PC-9 (cell line): ENCODE results near the gene SDK2.

Experiments used
- EZH2 ChIP-seq: fragments of 200-600 bp; sonication (generic); IDR thresholded peaks from 2 replicates; pipeline ENCODE4 v1.8.0; 2017; ENCODE audit warnings: antibody characterized with exemption, low read depth
- TF ChIP-seq, protein P1 (sequence below): fragments of 200-600 bp; sonication (generic); conservative IDR thresholded peaks from 2 replicates; pipeline ENCODE4 v1.6.1; 2017; ENCODE audit warnings: mixed run types, antibody characterized with exemption, mild to moderate bottlenecking, moderate library complexity

DNA sequence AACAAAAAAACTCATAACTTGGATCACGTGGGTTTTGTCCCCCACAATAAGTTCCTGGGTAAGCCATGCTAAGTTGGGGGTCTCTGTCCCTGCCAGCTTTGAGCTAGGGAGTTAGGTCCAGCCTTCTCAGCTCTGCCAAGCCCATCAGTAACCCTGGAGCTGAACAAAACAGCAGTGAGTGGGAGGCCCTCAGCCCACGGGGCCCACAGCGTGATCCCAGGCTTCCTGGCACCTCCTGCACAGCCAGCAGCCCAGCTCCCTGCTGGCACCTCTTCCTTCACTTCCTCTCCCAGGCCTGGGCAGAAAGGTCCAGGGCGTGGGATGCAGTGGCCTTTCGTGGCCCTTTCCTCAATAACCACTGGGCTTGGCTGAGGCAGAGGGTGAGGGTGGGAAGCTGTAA, 296.9 kb downstream of the SDK2 start:
- TF ChIP-seq, protein P1, sequence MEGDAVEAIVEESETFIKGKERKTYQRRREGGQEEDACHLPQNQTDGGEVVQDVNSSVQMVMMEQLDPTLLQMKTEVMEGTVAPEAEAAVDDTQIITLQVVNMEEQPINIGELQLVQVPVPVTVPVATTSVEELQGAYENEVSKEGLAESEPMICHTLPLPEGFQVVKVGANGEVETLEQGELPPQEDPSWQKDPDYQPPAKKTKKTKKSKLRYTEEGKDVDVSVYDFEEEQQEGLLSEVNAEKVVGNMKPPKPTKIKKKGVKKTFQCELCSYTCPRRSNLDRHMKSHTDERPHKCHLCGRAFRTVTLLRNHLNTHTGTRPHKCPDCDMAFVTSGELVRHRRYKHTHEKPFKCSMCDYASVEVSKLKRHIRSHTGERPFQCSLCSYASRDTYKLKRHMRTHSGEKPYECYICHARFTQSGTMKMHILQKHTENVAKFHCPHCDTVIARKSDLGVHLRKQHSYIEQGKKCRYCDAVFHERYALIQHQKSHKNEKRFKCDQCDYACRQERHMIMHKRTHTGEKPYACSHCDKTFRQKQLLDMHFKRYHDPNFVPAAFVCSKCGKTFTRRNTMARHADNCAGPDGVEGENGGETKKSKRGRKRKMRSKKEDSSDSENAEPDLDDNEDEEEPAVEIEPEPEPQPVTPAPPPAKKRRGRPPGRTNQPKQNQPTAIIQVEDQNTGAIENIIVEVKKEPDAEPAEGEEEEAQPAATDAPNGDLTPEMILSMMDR, result no peak
- no peak for TF ChIP-seq EZH2
